ENCODE results near the gene BCORL1. TPM values are rescaled to one million over a fixed set of nuclear protein-coding genes. Genes with fewer than 3 reads are reported as not detected.

Gene BCORL1
- total RNA-seq, 1 experiment from 2014 or later: 30.8 TPM

DNA sequence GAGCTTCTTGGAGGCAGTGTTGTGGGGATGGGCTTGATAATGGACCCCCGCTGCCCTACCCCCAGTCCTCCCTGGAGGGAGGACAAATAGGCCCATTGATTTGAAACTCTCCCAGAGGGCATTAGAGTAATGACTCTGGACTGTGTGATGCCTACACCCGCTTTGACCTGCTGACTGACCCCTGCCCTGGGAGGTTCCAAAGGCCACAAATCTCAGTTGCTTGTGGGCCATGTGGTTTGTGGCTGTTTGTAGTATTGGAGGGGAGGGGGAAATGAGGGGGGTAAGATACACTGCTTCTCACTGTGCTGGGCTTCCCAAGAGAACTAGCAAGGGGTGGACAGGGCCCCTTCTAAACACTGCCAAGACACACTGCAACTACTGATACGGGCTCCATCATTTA is 27.6 kb upstream of the BCORL1 start:
- no peaks in the 10 kb centered on the region for H3K9me3 ChIP-seq (ENCODE audit: control insufficient read depth in 1 of 2, insufficient read depth in 1 of 2, low read depth in 1 of 2, low read length in 2 of 2)
- no peaks in the 10 kb centered on the region for H3K9me2 ChIP-seq (ENCODE audit: insufficient read depth)
- H3K4me2 ChIP-seq (ENCODE audit: low read length): no peak overlapping the region
- RAD21 ChIA-PET (ENCODE audit: low non-redundant PET in 1 of 2, low total read pairs in 2 of 2, uncharacterized antibody in 2 of 2, unreplicated experiment in 2 of 2): no interaction called here
- no TSS peak for BruUV-seq (replicated peaks)
- no peak overlapping the region for H3K9ac ChIP-seq (ENCODE audit: low read length)
- H3K4me3 ChIP-seq (replicated peaks in 1 of 2; ENCODE audit: low read depth in 1 of 2, low read length in 2 of 2): no peak overlapping the region
- H3K4me1 ChIP-seq (ENCODE audit: control insufficient read depth in 1 of 2, insufficient read depth in 2 of 2, low read length in 2 of 2): peaks cover 2 to 11% of the 10 kb centered on the region in 2 experiments; a peak in 1 of 4 replicates
- no peak for ATAC-seq
- no peaks in the 10 kb centered on the region for H3K79me2 ChIP-seq (ENCODE audit: insufficient read depth, low read length)
- DNase-seq (ENCODE audit: low read depth, low spot score): no peak
- TF ChIP-seq CBX3 (IDR thresholded peaks at IDR 0.05; ENCODE audit: low read depth): no peak
- no peak for TF ChIP-seq TCF7L2 (IDR thresholded peaks at IDR 0.05; ENCODE audit: borderline replicate concordance, extremely low read depth, insufficient read depth, insufficient read length)
- no peak for TF ChIP-seq POLR2A (IDR thresholded peaks at IDR 0.05; ENCODE audit: borderline replicate concordance, extremely low read depth, insufficient read depth, insufficient read length)
- H4K20me1 ChIP-seq (ENCODE audit: insufficient read depth): no peaks in the 10 kb centered on the region
- intact Hi-C loops (cut with micrococcal nuclease): no loop called here
- no peak overlapping the region for H2AFZ ChIP-seq (ENCODE audit: low read depth, low read length, poor library complexity, severe bottlenecking)
- H3K27ac ChIP-seq (ENCODE audit: low read depth, low read length): no peak overlapping the region
- CTCF ChIA-PET: no interaction called here
- POLR2A ChIA-PET: no interaction called here
- no peaks in the 10 kb centered on the region for H3K36me3 ChIP-seq (ENCODE audit: control insufficient read depth in 1 of 2, insufficient read depth in 2 of 2, low read length in 2 of 2)
- no peaks in the 10 kb centered on the region for H3K27me3 ChIP-seq (ENCODE audit: insufficient read depth, low read length)

DNA sequence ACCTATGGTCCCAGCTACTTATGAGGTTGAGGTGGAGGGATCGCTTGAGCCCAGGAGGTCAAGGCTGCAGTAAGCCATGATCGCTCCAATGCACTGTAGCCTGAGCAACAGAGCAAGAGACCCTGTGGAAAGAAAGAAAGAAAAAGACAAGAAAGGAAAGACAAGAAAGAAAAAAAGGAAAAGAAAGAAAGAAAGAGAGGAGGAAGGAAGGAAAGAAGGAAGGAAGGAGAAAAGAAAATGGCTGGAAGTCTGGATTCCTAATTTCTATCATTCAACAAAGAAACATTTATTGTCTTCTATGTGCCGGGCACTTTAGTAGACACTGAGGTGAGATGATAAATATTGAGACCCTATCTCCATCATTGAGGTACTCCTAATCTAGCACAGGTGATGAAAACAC is 26.8 kb upstream of the BCORL1 start:
- no peak overlapping the region for H3K4me2 ChIP-seq (ENCODE audit: low read length)
- BruUV-seq (replicated peaks): no TSS peak
- H3K9me2 ChIP-seq (ENCODE audit: insufficient read depth): no peaks in the 10 kb centered on the region
- no peaks in the 10 kb centered on the region for H3K27me3 ChIP-seq (ENCODE audit: insufficient read depth, low read length)
- H3K79me2 ChIP-seq (ENCODE audit: insufficient read depth, low read length): no peaks in the 10 kb centered on the region
- no peaks in the 10 kb centered on the region for H3K36me3 ChIP-seq (ENCODE audit: control insufficient read depth in 1 of 2, insufficient read depth in 2 of 2, low read length in 2 of 2)
- DNase-seq (ENCODE audit: low read depth, low spot score) (no peak), ATAC-seq (no peak)
- CTCF ChIA-PET: no interaction called here
- peaks cover 2 to 11% of the 10 kb centered on the region in 2 experiments; a peak in 1 of 4 replicates for H3K4me1 ChIP-seq (ENCODE audit: control insufficient read depth in 1 of 2, insufficient read depth in 2 of 2, low read length in 2 of 2)
- intact Hi-C loops (cut with micrococcal nuclease): no loop called here
- no peaks in the 10 kb centered on the region for H4K20me1 ChIP-seq (ENCODE audit: insufficient read depth)
- RAD21 ChIA-PET (ENCODE audit: low non-redundant PET in 1 of 2, low total read pairs in 2 of 2, uncharacterized antibody in 2 of 2, unreplicated experiment in 2 of 2): no interaction called here
- H3K9me3 ChIP-seq (ENCODE audit: control insufficient read depth in 1 of 2, insufficient read depth in 1 of 2, low read depth in 1 of 2, low read length in 2 of 2): no peaks in the 10 kb centered on the region
- H3K9ac ChIP-seq (ENCODE audit: low read length): no peak overlapping the region
- TF ChIP-seq, protein P1, sequence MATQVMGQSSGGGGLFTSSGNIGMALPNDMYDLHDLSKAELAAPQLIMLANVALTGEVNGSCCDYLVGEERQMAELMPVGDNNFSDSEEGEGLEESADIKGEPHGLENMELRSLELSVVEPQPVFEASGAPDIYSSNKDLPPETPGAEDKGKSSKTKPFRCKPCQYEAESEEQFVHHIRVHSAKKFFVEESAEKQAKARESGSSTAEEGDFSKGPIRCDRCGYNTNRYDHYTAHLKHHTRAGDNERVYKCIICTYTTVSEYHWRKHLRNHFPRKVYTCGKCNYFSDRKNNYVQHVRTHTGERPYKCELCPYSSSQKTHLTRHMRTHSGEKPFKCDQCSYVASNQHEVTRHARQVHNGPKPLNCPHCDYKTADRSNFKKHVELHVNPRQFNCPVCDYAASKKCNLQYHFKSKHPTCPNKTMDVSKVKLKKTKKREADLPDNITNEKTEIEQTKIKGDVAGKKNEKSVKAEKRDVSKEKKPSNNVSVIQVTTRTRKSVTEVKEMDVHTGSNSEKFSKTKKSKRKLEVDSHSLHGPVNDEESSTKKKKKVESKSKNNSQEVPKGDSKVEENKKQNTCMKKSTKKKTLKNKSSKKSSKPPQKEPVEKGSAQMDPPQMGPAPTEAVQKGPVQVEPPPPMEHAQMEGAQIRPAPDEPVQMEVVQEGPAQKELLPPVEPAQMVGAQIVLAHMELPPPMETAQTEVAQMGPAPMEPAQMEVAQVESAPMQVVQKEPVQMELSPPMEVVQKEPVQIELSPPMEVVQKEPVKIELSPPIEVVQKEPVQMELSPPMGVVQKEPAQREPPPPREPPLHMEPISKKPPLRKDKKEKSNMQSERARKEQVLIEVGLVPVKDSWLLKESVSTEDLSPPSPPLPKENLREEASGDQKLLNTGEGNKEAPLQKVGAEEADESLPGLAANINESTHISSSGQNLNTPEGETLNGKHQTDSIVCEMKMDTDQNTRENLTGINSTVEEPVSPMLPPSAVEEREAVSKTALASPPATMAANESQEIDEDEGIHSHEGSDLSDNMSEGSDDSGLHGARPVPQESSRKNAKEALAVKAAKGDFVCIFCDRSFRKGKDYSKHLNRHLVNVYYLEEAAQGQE (IDR thresholded peaks at IDR 0.05; ENCODE audit: low read depth): no peak
- no peak for TF ChIP-seq EZH2phosphoT487 (IDR thresholded peaks at IDR 0.05; ENCODE audit: borderline replicate concordance)
- TF ChIP-seq EZH2 (IDR thresholded peaks at IDR 0.05): no peak
- TF ChIP-seq, protein P2, sequence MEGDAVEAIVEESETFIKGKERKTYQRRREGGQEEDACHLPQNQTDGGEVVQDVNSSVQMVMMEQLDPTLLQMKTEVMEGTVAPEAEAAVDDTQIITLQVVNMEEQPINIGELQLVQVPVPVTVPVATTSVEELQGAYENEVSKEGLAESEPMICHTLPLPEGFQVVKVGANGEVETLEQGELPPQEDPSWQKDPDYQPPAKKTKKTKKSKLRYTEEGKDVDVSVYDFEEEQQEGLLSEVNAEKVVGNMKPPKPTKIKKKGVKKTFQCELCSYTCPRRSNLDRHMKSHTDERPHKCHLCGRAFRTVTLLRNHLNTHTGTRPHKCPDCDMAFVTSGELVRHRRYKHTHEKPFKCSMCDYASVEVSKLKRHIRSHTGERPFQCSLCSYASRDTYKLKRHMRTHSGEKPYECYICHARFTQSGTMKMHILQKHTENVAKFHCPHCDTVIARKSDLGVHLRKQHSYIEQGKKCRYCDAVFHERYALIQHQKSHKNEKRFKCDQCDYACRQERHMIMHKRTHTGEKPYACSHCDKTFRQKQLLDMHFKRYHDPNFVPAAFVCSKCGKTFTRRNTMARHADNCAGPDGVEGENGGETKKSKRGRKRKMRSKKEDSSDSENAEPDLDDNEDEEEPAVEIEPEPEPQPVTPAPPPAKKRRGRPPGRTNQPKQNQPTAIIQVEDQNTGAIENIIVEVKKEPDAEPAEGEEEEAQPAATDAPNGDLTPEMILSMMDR (IDR thresholded peaks at IDR 0.05 in 2 of 3, conservative IDR thresholded peaks at IDR 0.05 in 1 of 3; ENCODE audit: borderline replicate concordance in 1 of 3, insufficient read depth in 1 of 3, low read depth in 2 of 3, low read length in 2 of 3): no peak
- no peak for TF ChIP-seq ZFX (IDR thresholded peaks at IDR 0.05)
- no peak for TF ChIP-seq RAD21 (IDR thresholded peaks at IDR 0.05; ENCODE audit: low read depth)
- no peak for TF ChIP-seq CBX3 (IDR thresholded peaks at IDR 0.05; ENCODE audit: low read depth)
- TF ChIP-seq YY1 (IDR thresholded peaks at IDR 0.05; ENCODE audit: extremely low read depth, insufficient replicate concordance, low read depth, low read length): no peak
- no peak overlapping the region for H3K4me3 ChIP-seq (replicated peaks in 1 of 2; ENCODE audit: low read depth in 1 of 2, low read length in 2 of 2)
- no peak overlapping the region for H3K27ac ChIP-seq (ENCODE audit: low read depth, low read length)
- no peak overlapping the region for H2AFZ ChIP-seq (ENCODE audit: low read depth, low read length, poor library complexity, severe bottlenecking)
- POLR2A ChIA-PET: no interaction called here
